Sigmoid colon (tissue), 7 donors: ENCODE measurements around the gene R3HDM4. TPM values are rescaled to one million over a fixed set of nuclear protein-coding genes. Genes with fewer than 3 reads are reported as not detected.
"Not testable (repeated sequence)": the region's sequence is repeated elsewhere in the genome, so short reads cannot be mapped to it uniquely, and the experiment has no call there.

Source experiments
- DNase-seq: peaks from one replicate; pipeline ENCODE4 v3.0.0-alpha.2; 2019
- H3K27ac ChIP-seq, 4 donors: fragments of 200-600 bp; sonication (generic); one replicate each; pipeline ENCODE4 v1.5.1; 2016 to 2019; ENCODE audit warnings: mild to moderate bottlenecking in 1 of 4
- H3K27me3 ChIP-seq, 3 donors: fragments of 200-600 bp; sonication (generic); one replicate each; pipeline ENCODE4 v1.5.1; 2019; ENCODE audit warnings: mild to moderate bottlenecking in 1 of 3
- H3K36me3 ChIP-seq, 4 donors: fragments of 200-600 bp; sonication (generic); one replicate each; pipeline ENCODE4 v1.5.1; 2016 to 2019
- H3K4me1 ChIP-seq, 4 donors: fragments of 200-600 bp; sonication (generic); one replicate each; pipeline ENCODE4 v1.5.1; 2017 to 2019
- H3K4me3 ChIP-seq, 4 donors: fragments of 200-600 bp; sonication (generic); one replicate each; pipeline ENCODE4 v1.5.1; 2017 to 2019; ENCODE audit warnings: mild to moderate bottlenecking in 2 of 4, moderate library complexity in 1 of 4
- H3K9me3 ChIP-seq, 4 donors: fragments of 200-600 bp in 3 of 4; sonication (generic) in 3 of 4; one replicate each; pipeline versions ENCODE4 v1.5.1 to v1.6.1; 2013 to 2019
- EP300 ChIP-seq, 4 donors: sonication (generic); formaldehyde crosslinking; IDR thresholded peaks; one replicate each; pipeline ENCODE4 v1.6.1; 2017; ENCODE audit warnings: antibody characterized with exemption in 4 of 4
- POLR2A ChIP-seq, 2 donors: fragments of 450-650 bp; IDR thresholded peaks; one replicate each; pipeline ENCODE4 v1.6.1; 2016; ENCODE audit warnings: antibody characterized with exemption in 2 of 2, mild to moderate bottlenecking in 2 of 2, moderate library complexity in 2 of 2
- POLR2AphosphoS5 ChIP-seq, 4 donors: sonication (generic); formaldehyde crosslinking; IDR thresholded peaks; one replicate each; pipeline ENCODE4 v1.6.1; 2017; ENCODE audit warnings: antibody characterized with exemption in 4 of 4
- WGBS, 2 donors: extraction: QIAGEN DNeasy Blood & Tissue Kit; methylation state at CpG; one replicate each; pipeline ENCODE4 v1.1.7; 2013; 5-methylcytosine and 5-hydroxymethylcytosine counted together
- intact Hi-C: fragments of 100-400 bp; cut with DNase I; formaldehyde crosslinking; loops from one replicate; pipeline ENCODE4 v1.15.1; 2023
- polyA plus RNA-seq, 3 donors: library from polyadenylated mRNA; stranded (reverse); fragments of 200-250 nt; gene quantifications; one replicate each; pipeline ENCODE4 v1.2.3, GENCODE V29; 2013
- total RNA-seq, 4 donors: library from RNA; depleted of rRNA; stranded (reverse); fragments of >200 nt; gene quantifications; one replicate each; pipeline ENCODE4 v1.1.0, GENCODE V29; 2016
- TF ChIP-seq, protein P1 (sequence below), 4 experiments: fragments of 450-650 bp in 3 of 4; fragments of 200-600 bp in 1 of 4; IDR thresholded peaks; one replicate each; pipeline ENCODE4 v1.5.1; 2016 to 2019; ENCODE audit warnings: antibody characterized with exemption in 4 of 4, mild to moderate bottlenecking in 3 of 4, moderate library complexity in 2 of 4
- donor health status: healthy with polysubstance abuse.
- donor health status: Bipolar disorder and iron deficiency.
- donor health status: healthy.

Gene R3HDM4
- total and polyA plus RNA-seq, 7 donors = 21.4 to 85.3 (median 30.5) TPM

DNA sequence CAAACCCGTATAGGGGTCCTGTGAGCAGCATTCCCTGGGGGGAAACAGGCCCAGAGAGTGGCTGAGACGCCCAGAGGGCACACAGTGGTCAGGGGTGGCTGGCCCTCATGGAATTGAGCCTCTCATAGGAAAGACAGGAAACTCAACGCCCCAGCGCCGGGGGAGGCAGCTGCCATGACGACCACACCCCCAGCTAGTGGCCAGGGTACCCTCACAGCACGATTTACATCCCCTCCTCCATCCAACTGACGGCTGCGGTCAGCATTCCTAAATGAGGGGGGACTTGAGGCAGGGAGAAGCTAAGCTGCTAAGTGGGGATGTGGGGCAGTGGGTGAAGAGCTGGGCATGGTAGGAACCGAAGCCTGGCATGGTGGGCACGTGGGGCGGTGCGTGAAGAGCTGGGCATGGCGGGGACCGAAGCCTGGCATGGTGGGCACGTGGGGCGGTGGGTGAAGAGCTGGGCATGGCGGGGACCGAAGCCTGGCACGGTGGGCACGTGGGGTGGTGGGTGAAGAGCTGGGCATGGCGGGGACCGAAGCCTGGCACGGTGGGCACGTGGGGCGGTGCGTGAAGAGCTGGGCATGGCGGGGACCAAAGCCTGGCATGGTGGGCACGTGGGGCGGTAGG, 30.0 kb downstream of the R3HDM4 start:
- no peaks in the 10 kb centered on the region for H3K27me3 ChIP-seq
- intact Hi-C loops = no loop called here
- TF ChIP-seq POLR2AphosphoS5 (IDR thresholded peaks at IDR 0.05) (no peak), EP300 (IDR thresholded peaks at IDR 0.05) (no peak), POLR2A (IDR thresholded peaks at IDR 0.05) (no peak)
- H3K27ac ChIP-seq = no peak overlapping the region
- no peaks in the 10 kb centered on the region for H3K9me3 ChIP-seq
- H3K4me3 ChIP-seq = no peak overlapping the region
- 94 to 97% methylated on average over 28 to 30 of the region's 30 CpGs for WGBS, 2 donors
- peaks cover 48 to 88% (median 61%) of the 10 kb centered on the region in 4 donors for H3K36me3 ChIP-seq
- H3K4me1 ChIP-seq = no peaks in the 10 kb centered on the region
- DNase-seq = no peak

DNA sequence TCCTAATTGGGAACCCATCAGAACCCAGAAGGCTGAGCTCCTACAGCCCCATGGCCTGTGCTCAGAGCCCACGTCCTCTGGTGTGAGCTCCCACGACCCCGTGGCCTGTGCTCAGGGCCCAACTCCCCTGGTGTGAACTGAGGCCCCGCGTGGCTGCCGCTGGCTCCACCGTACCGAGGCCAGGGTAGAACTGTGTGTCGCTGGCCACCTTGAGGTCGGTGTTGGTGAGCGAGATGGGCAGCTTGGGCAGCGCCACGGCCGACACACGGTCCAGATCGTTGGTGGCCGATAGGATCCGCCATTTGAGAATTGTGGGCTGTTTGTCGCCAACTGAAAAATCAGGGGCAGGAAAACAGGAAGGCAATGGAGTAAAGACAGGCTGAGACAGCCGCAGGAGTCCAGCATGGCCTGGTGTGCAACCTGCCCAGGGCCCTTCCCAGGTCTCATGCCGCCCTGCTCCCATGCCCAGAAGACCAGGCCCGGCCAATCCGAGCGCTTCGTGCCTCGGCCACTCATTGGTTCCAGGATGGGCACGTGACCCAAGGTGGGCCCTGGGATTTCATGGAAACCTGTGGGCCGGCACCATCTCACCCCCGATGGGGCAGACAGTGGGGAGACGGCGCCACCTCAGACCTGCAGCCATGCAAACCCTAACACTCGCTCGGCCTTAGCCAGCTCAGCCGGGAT, 31.5 kb downstream of the R3HDM4 start:
- WGBS, 2 donors = 98% methylated on average over 34 of the region's 34 CpGs
- Histone ChIP-seq H3K36me3 (peaks cover 55 to 87% (median 69%) of the 10 kb centered on the region in 4 donors), H3K9me3 (no peaks in the 10 kb centered on the region), H3K27ac (no peak overlapping the region), H3K4me3 (no peak overlapping the region), H3K27me3 (no peaks in the 10 kb centered on the region), H3K4me1 (no peaks in the 10 kb centered on the region)
- intact Hi-C loops = no loop called here
- no peak for TF ChIP-seq POLR2A (IDR thresholded peaks at IDR 0.05)
- TF ChIP-seq, protein P1, sequence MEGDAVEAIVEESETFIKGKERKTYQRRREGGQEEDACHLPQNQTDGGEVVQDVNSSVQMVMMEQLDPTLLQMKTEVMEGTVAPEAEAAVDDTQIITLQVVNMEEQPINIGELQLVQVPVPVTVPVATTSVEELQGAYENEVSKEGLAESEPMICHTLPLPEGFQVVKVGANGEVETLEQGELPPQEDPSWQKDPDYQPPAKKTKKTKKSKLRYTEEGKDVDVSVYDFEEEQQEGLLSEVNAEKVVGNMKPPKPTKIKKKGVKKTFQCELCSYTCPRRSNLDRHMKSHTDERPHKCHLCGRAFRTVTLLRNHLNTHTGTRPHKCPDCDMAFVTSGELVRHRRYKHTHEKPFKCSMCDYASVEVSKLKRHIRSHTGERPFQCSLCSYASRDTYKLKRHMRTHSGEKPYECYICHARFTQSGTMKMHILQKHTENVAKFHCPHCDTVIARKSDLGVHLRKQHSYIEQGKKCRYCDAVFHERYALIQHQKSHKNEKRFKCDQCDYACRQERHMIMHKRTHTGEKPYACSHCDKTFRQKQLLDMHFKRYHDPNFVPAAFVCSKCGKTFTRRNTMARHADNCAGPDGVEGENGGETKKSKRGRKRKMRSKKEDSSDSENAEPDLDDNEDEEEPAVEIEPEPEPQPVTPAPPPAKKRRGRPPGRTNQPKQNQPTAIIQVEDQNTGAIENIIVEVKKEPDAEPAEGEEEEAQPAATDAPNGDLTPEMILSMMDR (IDR thresholded peaks at IDR 0.05) = no peak
- no peak for TF ChIP-seq EP300 (IDR thresholded peaks at IDR 0.05)
- TF ChIP-seq POLR2AphosphoS5 (IDR thresholded peaks at IDR 0.05) = no peak
- no peak for DNase-seq

DNA sequence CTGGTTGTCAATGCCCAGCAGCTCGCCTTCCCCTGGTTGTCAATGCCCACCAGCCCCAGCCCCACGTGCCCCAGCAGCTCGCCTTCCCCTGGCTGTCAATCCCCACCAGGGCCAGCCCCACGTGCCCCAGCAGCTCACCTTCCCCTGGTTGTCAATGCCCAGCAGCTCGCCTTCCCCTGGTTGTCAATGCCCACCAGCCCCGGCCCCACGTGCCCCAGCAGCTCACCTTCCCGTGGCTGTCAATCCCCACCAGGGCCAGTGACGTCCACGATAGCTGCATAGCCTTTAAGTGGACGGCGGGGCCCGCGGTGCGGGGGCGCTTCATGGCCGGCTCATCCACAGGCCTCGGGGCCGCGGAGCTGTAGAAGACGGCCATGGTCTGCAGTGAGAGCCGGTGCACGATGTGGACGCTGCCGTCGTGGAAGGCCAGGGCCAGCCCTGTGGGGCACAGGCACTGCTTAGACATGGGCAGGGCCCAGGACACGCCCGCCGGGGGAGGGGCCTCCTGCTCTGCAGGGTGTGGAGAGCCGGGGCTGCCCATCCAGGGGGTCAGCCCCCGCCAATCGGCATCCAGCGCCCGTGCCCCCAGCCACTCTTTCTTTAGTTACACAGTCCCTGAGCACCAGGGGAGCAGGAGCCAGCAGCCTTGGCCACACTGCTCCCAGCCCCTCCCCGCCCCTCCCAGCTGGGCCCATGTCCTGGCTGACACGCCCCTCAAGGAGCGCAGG, 33.1 kb downstream of the R3HDM4 start:
- Histone ChIP-seq H3K36me3 (peaks cover 53 to 87% (median 64%) of the 10 kb centered on the region in 4 donors), H3K27me3 (no peaks in the 10 kb centered on the region), H3K27ac (no peak overlapping the region), H3K4me1 (no peaks in the 10 kb centered on the region), H3K9me3 (no peaks in the 10 kb centered on the region), H3K4me3 (no peak overlapping the region)
- 75 to 87% methylated on average over 37 of the region's 37 CpGs for WGBS, 2 donors
- intact Hi-C loops = no loop called here
- no peak for DNase-seq
- TF ChIP-seq, protein P1 (IDR thresholded peaks at IDR 0.05) = no peak
- TF ChIP-seq EP300 (IDR thresholded peaks at IDR 0.05) (no peak), POLR2AphosphoS5 (IDR thresholded peaks at IDR 0.05) (no peak), POLR2A (IDR thresholded peaks at IDR 0.05) (no peak)

DNA sequence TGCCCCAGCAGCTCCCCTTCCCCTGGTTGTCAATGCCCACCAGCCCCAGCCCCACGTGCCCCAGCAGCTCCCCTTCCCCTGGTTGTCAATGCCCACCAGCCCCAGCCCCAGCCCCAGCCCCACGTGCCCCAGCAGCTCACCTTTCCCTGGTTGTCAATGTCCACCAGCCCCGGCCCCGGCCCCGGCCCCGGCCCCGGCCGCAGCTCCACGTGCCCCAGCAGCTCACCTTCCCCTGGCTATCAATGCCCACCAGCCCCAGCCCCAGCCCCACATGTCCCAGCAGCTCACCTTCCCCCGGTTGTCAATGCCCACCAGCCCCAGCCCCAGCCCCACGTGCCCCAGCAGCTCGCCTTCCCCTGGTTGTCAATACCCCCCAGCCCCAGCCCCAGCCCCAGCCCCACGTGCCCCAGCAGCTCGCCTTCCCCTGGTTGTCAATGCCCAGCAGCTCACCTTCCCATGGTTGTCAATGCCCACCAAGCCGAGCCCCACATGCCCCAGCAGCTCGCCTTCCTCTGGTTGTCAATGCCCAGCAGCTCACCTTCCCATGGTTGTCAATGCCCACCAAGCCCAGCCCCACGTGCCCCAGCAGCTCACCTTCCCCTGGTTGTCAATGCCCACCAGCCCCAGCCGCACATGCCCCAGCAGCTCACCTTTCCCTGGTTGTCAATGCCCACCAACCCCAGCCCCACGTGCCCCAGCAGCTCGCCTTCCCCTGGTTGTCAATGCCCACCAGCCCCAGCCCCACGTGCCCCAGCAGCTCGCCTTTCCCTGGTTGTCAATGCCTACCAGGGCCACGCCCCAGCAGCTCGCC, 34.1 kb downstream of the R3HDM4 start:
- intact Hi-C loops, H3K9me3 ChIP-seq, H3K27me3 ChIP-seq, DNase-seq, H3K27ac ChIP-seq, H3K4me3 ChIP-seq, H3K4me1 ChIP-seq: not testable (repeated sequence)
- H3K36me3 ChIP-seq = peaks cover 53 to 87% (median 55%) of the 10 kb centered on the region in 4 donors
- 91 to 92% methylated on average over 24 of the region's 24 CpGs for WGBS, 2 donors

DNA sequence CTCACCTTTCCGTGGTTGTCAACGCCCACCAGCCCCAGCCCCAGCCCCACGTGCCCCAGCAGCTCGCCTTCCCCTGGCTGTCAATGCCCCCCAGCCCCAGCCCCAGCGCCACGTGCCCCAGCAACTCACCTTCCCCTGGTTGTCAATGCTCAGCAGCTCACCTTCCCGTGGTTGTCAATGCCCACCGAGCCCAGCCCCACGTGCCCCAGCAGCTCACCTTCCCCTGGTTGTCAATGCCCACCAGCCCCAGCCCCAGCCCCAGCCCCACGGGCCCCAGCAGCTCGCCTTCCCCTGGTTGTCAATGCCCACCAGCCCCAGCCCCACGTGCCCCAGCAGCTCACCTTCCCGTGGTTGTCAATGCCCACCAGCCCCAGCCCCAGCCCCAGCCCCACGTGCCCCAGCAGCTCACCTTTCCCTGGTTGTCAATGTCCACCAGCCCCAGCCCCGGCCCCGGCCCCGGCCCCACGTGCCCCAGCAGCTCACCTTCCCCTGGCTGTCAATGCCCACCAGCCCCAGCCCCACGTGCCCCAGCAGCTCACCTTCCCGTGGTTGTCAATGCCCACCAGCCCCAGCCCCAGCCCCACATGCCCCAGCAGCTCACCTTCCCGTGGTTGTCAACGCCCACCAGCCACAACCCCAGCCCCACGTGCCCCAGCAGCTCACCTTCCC, 34.9 kb downstream of the R3HDM4 start:
- DNase-seq, H3K27me3 ChIP-seq, H3K27ac ChIP-seq, H3K9me3 ChIP-seq, H3K4me1 ChIP-seq, intact Hi-C loops, H3K4me3 ChIP-seq: not testable (repeated sequence)
- H3K36me3 ChIP-seq = peaks cover 51 to 87% (median 53%) of the 10 kb centered on the region in 4 donors
- 92 to 93% methylated on average over 23 of the region's 23 CpGs for WGBS, 2 donors
